OCI-LY3 (cell line): ENCODE results near the gene FMNL3.

Experiments used
- H2AFZ ChIP-seq: fragments of 200-600, 300-600 bp; shearing (Covaris generic); 2 replicates; pipeline ENCODE4 v1.6.0; 2014; ENCODE audit warnings: antibody characterized with exemption, low read depth, low read length
- H3K27ac ChIP-seq: fragments of 200-600, 300-600 bp; sonication (generic); 2 replicates; pipeline ENCODE4 v1.5.1; 2014; ENCODE audit warnings: mild to moderate bottlenecking, low read length, moderate library complexity, mixed read lengths
- H3K27me3 ChIP-seq: fragments of 200-600, 300-600 bp; sonication (generic); 2 replicates; pipeline ENCODE4 v1.6.1; 2014; ENCODE audit warnings: low read depth, low read length, mixed read lengths
- H3K36me3 ChIP-seq: fragments of 200-600, 300-600 bp; sonication (generic); replicated peaks from 2 replicates; pipeline ENCODE3; 2014; ENCODE audit warnings: low read depth, low read length, mixed read lengths
- H3K4me1 ChIP-seq: fragments of 300-600, 200-600 bp; sonication (generic); 2 replicates; pipeline ENCODE4 v1.6.1; 2014; ENCODE audit warnings: low read length, mixed read lengths
- H3K4me2 ChIP-seq: fragments of 200-600, 300-600 bp; sonication (generic); 2 replicates; pipeline ENCODE4 v1.6.1; 2014; ENCODE audit warnings: low read length, mixed read lengths
- H3K4me3 ChIP-seq: fragments of 300-600, 200-600 bp; sonication (generic); 2 replicates; pipeline ENCODE4 v1.5.1; 2014; ENCODE audit warnings: antibody characterized with exemption, mild to moderate bottlenecking, low read length, moderate library complexity
- H3K79me2 ChIP-seq: fragments of 300-600, 200-600 bp; shearing (Covaris generic); 2 replicates; pipeline ENCODE4 v1.6.1; 2014; ENCODE audit warnings: mild to moderate bottlenecking, low read length, mixed read lengths
- H3K9ac ChIP-seq: fragments of 300-600, 200-600 bp; shearing (Covaris generic); 2 replicates; pipeline ENCODE4 v1.6.0; 2014; ENCODE audit warnings: mild to moderate bottlenecking, low read length, moderate library complexity
- H3K9me3 ChIP-seq: fragments of 200-600, 300-600 bp; shearing (Covaris generic); 2 replicates; pipeline ENCODE4 v1.6.1; 2014; ENCODE audit warnings: low read length, mixed read lengths; ENCODE audit not compliant: insufficient read depth
- H4K20me1 ChIP-seq: fragments of 200-600, 300-600 bp; sonication (generic); 2 replicates; pipeline ENCODE4 v1.6.1; 2016; ENCODE audit warnings: low read length, mixed read lengths; ENCODE audit not compliant: insufficient read depth
- CTCF ChIP-seq: fragments of 200-600, 300-600 bp; sonication (generic); IDR thresholded peaks from 2 replicates; pipeline ENCODE4 v1.5.1; 2014; ENCODE audit warnings: antibody characterized with exemption, low read length, low read depth
- EZH2phosphoT487 ChIP-seq: fragments of 200-600 bp; shearing (Covaris generic); IDR thresholded peaks from 2 replicates; pipeline ENCODE4 v1.6.1; 2018; ENCODE audit warnings: antibody characterized with exemption, mixed run types, low read depth

The FMNL3 gene

DNA sequence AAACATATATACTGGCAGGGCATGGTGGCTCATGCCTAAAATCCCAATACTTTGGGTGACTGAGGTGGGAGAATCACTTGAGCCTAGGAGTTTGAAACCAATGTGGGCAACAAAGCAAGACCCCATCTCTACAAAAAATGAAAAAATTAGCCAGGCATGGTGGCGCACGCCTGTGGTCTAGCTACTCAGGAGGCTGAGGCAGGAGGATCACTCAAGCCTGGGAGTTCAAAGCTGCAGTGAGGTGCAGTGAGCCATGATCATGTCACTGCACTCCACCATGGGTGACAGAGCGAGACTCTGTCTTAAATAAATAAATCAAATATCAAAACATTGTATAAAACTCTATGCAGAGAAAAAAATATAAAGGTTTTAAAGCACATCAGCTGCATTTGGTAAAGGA is 5.2 kb downstream of the FMNL3 start:
- no peak overlapping the region for H2AFZ ChIP-seq
- H3K27me3 ChIP-seq, result no peaks in the 10 kb centered on the region
- peaks cover 99% of the 10 kb centered on the region for H3K79me2 ChIP-seq
- H3K4me1 ChIP-seq, result peaks cover 82% of the 10 kb centered on the region
- H3K9me3 ChIP-seq, result no peaks in the 10 kb centered on the region
- peaks cover 17% of the 10 kb centered on the region for H3K36me3 ChIP-seq
- H4K20me1 ChIP-seq, result peaks cover 16% of the 10 kb centered on the region
- H3K27ac ChIP-seq, result peak overlapping the region; percentile 95
- H3K4me3 ChIP-seq, result peak overlapping the region; percentile 93
- peak overlapping the region; percentile 95 for H3K4me2 ChIP-seq
- TF ChIP-seq CTCF (no peak), EZH2phosphoT487 (no peak)
- peak overlapping the region; percentile 93; the same call in 1 of the 2 replicates for H3K9ac ChIP-seq

DNA sequence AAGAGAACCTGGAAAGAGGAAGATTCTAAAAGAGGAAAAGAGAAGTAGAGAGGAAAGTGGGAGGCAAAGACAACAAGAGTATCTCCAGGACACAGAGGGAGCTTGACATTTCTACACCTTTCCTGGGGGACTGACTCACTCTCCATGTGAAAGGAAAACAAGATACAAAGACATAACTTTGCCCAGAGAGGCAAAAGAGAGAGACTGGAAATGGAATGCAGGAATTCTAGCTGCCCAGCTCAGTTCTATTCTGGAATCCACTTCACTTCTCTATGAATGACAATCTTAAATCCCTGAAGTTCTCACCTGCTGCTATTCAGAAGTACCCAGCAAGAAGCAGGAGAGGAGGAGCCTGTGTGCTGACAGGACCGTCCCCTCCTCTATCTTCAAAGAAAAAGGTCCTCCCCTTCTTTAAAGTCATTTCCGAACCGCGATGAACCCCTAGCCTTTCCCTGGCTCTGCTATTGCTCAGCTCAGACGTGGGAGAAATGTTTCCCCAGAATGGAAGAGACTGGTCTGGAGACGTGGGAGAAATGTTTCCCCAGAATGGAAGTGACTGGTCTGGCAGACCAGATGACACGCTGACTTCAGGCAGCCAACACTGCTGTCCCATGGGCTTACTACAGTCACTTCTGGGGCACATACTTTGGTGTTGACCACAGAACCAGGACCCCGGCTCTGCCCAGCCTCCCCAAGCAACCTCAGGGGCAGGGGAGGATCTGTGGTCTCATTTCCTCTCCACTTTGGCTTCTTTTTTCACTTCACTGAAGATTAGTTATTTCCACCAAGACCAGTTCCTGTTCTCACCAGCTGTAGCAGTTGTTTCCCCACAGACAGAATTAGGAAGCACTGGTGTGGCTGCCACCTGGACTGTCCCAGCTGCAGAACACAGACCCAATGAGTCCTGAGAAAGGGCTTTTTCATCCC is 8.3 kb downstream of the FMNL3 start:
- no peaks in the 10 kb centered on the region for H3K9me3 ChIP-seq
- peaks cover 75% of the 10 kb centered on the region for H3K4me1 ChIP-seq
- no peaks in the 10 kb centered on the region for H3K27me3 ChIP-seq
- peak overlapping the region; percentile 69 for H3K4me3 ChIP-seq
- H3K36me3 ChIP-seq, result peaks cover 16% of the 10 kb centered on the region
- TF ChIP-seq CTCF, result no peak
- TF ChIP-seq EZH2phosphoT487, result no peak
- peak overlapping the region; percentile 97 for H3K27ac ChIP-seq
- peaks cover 32% of the 10 kb centered on the region for H4K20me1 ChIP-seq
- H3K4me2 ChIP-seq, result peak overlapping the region; percentile 86
- peak overlapping the region; percentile 81 for H3K9ac ChIP-seq
- H2AFZ ChIP-seq, result no peak overlapping the region
- peaks cover 99% of the 10 kb centered on the region for H3K79me2 ChIP-seq

- peaks cover 16% of the 10 kb centered on the region for H3K36me3 ChIP-seq
- H2AFZ ChIP-seq, result no peak overlapping the region
- H3K27ac ChIP-seq, result peak overlapping the region; percentile 97
- peak overlapping the region; percentile 69 for H3K4me3 ChIP-seq
- H3K9ac ChIP-seq, result peak overlapping the region; percentile 81
- TF ChIP-seq EZH2phosphoT487 (no peak), CTCF (no peak)
- H3K27me3 ChIP-seq, result no peaks in the 10 kb centered on the region
- peaks cover 97% of the 10 kb centered on the region for H3K79me2 ChIP-seq
- H3K9me3 ChIP-seq, result no peaks in the 10 kb centered on the region
- H3K4me2 ChIP-seq, result peak overlapping the region; percentile 86
- H3K4me1 ChIP-seq, result peaks cover 64% of the 10 kb centered on the region
- H4K20me1 ChIP-seq, result peaks cover 32% of the 10 kb centered on the region
These were observed 9.4 kb downstream of the FMNL3 start for GRCh38 chr12:49697808-49698207.

GRCh38 chr12:49696723-49697122 is 10.5 kb downstream of the FMNL3 start:
- H3K9ac ChIP-seq, result no peak overlapping the region
- no peak overlapping the region for H3K4me2 ChIP-seq
- no peak overlapping the region for H3K4me3 ChIP-seq
- H3K27ac ChIP-seq, result no peak overlapping the region
- H3K9me3 ChIP-seq, result no peaks in the 10 kb centered on the region
- H3K4me1 ChIP-seq, result peaks cover 53% of the 10 kb centered on the region
- H3K27me3 ChIP-seq, result no peaks in the 10 kb centered on the region
- peaks cover 14% of the 10 kb centered on the region for H3K36me3 ChIP-seq
- H4K20me1 ChIP-seq, result peaks cover 32% of the 10 kb centered on the region
- no peak overlapping the region for H2AFZ ChIP-seq
- H3K79me2 ChIP-seq, result peaks cover 96% of the 10 kb centered on the region
- TF ChIP-seq EZH2phosphoT487 (no peak), CTCF (no peak)
